ENCODE results near the gene VWA5B1.

Gene VWA5B1

DNA sequence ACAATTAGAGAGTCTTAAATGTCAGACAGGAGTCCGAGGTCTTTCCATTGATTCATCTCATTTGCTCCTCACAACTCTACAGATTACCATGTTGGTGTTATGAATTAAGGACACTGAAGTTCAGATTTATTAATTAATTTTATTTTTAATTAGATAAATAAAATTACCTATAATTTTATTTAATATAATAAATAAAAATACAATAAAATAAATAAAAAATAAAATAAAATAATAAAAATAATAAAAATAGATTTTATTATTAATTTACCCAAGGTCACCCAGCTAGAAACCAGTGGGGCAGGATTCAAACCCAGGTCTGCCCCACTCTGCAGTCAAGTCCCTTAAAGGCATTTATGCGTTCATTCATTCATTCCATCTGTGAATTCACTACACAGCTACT lies 72.2 kb downstream of the VWA5B1 start:
- FAIRE-seq, result no peak
- DNase-seq (ENCODE audit: extremely low spot score, insufficient read length, low read depth), result no peak

DNA sequence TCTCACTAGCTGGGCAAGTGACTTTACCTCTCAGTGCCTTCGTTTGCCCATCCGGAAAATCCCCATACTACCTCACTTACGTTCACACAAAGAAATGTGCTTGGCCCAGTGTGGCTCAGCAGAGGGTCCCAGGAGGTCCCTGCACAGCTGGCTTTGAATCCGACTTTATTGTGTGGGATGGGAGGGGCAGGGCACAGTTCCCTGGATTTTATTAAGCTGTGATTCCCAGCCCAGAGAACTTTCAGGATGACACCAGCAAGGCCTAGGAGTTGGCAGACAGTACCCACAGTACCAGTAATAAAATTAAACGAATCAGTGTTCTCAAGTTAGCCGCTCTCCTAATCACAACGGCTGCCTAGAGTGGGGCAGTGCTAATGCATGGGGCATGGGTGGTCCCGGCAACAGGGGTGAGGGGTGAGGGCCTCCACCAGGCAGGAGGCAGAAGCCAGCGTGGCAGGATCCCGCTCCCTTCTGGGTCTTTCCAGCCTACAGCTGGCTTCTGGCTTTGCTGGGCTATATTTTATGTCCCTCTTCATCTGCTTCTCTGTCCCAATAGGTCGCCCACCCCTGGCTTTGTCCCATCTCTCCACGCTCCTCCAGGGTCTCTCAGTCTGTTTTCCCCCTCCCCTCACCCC lies 74.9 kb downstream of the VWA5B1 start:
- no peak for FAIRE-seq
- DNase-seq (ENCODE audit: extremely low spot score, insufficient read length, low read depth), result no peak

DNA sequence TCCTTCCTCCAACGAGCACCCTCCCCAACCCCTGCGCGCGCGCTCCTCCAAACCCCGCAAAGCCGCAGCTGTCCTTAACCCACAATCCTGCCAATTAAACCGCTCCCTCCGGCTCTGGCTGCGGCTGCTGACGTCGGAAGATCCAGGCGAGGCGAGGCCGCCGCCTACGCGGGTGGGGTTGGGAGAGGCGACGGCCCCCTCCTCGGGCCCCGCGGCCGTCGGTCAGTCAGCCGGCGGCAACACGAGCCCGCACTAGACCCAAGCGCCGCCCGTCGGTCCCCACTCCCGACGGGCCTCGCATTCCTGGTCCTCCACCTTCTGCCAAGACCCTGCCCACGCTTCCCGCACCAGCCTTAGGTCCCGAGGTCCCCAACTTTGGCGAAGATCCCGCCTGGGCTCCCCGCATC lies 75.4 kb downstream of the VWA5B1 start:
- DNase-seq (ENCODE audit: extremely low spot score, insufficient read length, low read depth), result no peak
- FAIRE-seq, result no peak

DNA sequence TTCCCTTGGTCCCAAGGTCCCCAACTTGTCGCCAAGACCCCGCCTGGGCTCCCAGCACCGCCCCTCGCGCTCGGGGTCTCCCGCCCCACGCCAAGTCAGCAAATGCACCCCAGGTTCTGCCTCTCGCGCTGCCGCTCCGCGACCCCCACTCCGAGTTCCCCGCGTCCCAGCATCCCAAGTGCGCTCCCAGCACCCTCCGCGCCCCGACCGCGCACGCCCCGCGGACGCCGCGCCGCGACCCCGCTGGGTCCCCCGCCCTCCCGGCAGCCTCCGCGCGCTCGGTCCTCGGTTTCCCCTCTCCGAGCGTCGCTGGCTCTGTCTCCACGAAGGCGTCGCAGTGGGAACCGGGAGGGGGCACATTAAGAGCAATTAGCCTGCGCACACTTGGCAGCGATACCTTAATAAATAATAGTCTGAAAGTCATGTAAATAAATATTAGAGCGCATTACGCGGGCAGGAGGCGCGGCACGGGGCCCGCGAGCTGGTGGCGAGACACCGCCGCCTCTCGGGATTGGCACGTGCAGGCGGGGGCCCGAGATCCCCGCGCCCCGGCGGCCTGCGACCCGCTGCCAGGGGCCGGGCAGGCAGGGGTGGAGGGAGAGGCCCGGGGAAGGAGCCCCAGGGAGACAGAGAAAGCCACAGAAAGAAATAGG lies 75.9 kb downstream of the VWA5B1 start:
- FAIRE-seq (no peak), DNase-seq (ENCODE audit: extremely low spot score, insufficient read length, low read depth) (no peak)

DNA sequence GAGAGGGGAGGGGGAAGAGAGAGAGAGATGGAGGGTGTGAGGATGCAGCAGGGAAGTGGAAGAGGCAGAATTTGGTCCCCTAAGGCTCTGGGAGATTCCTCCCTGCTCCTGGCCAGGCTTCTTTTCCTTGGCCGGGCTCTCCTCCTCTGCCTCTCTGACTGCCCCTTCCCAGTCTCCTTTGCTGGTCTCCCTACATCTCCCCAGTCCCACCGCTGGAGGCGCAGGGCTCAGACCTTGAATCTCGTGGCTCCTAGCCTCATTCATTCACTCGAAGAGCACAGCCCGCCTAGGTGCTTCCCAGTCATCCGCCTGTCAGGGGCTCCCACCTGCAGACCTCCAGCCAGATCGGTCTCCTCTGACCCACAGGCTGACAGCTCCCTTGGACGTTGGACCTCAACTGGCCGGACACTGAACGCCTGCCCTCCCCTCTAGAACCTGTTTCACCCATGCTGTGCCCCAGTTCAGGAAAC lies 76.5 kb downstream of the VWA5B1 start:
- no peak for DNase-seq (ENCODE audit: extremely low spot score, insufficient read length, low read depth)
- no peak for FAIRE-seq

DNA sequence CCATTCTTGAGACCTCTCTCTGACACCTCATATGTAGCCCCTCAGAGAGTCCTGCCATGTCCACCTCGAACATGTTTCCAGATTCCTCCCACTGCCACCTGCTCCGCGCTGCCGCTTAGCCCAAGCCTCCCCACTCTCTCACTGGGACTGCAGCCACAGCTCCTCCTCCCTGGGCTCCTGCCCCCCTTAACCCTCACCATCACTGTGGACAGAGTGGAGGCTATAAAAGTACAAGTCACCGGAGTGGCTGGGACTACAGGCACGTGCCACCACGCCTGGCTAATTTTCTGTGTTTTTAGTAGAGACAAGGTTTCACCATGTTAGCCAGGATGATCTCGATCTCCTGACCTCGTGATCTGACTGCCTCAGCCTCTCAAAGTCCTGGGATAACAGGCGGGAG lies 77.0 kb downstream of the VWA5B1 start:
- FAIRE-seq (no peak), DNase-seq (ENCODE audit: extremely low spot score, insufficient read length, low read depth) (no peak)

DNA sequence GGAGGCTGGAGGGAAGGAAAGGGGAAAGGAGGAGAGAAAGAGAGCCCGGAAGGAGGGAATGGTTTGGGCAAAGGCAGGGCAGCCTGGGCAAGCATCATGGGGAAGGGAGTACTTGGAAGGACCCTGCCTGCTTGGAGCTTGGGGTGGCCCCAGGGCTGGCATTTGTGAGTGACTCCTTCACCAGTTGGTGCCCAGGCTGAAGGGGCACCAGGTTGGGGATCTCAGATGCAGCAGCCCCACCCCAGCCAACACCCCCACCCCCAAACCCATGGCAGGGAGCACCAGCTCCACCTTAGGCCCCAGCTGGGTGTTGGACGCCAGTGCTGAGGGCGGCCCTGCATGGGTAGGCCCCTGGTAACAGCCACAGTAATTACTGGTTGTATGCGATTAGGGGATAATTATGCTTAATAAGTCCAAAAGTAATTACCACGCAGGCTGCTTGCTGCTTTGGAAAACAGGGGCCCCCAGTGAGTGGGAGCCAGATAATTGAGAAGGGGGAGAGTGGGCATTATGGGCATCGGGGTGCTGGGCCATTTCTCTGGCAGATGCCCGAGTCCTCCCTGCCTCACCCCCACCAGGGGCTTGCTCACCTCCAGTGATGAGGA lies 78.3 kb downstream of the VWA5B1 start:
- FAIRE-seq (no peak), DNase-seq (ENCODE audit: extremely low spot score, insufficient read length, low read depth) (no peak)

DNA sequence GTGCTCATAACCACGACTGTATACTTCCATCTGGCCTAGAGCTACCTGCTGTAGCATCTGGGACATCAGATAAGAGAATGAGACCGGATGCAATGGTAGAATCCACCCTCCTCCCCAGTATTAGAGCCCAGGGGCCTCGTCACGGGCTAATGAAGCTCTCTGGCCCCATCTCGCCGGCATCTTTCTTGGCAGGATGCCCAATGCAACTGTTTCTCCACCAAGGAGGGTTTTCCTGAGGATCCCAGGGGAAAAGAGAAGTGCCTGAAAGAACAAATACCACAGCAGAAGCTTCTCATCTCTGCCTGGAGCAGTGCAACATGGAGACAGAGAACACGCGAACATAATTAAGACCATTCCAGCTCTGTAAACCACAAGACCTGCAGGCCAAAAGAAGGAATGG lies 80.0 kb downstream of the VWA5B1 start:
- FAIRE-seq (no peak), DNase-seq (ENCODE audit: extremely low spot score, insufficient read length, low read depth) (no peak)

DNA sequence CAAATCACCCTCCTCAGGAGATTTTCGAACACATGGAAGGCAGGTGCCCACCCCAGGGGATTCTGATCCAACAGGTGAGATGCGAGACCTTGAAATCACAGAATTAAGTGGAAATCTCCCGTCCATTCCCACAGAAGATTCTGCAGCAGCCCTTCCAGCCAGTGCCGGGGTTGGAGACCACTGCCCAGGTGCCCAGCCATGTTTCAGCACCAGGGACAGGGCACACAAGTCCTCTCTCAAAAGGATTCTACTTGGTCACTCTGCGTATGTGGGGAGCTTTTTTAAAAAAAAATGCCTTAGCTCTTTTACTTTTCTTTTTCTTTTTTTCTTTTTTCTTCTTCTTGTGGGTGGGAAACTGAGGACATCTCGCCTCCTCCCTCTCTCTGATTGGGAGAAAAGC lies 80.7 kb downstream of the VWA5B1 start:
- FAIRE-seq, result no peak
- no peak for DNase-seq (ENCODE audit: extremely low spot score, insufficient read length, low read depth)

DNA sequence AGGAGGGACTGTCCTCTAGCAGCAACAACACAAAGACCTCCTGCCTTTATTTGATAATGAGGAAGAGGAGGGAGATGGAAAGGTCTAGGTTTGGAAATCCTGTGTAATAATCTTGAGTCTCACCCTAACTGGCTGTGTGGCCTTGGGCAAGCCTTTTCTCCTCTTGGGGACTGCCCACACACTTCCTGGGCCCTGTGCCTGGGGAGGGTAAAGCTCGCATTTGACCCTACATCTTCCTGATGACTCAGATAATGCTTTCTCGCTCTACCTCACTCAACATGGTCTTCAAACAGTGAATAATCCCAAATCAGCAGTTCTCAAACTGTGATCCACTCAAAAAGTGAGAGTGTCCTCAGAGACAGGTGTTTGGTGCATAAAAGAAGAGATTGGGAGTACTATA lies 81.2 kb downstream of the VWA5B1 start:
- DNase-seq (ENCODE audit: extremely low spot score, insufficient read length, low read depth) (no peak), FAIRE-seq (no peak)

DNA sequence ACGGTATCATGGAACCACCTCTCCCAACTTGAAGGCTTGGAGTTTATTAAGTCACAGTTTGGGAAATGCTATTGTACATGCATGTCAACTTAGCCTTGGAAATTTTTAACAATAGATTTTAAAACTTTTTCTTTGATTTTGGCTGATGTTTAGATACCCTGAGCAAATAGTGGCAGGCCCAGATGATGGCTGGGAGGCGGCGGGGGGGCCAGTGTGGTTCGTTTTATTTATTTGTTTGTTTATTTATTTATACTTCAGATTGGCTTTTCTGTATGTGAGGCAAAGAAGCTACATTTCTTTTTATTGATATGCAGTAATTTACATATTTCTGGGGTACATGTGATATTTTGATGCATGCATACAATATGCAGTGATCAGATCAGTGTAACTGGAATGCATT lies 82.0 kb downstream of the VWA5B1 start:
- no peak for DNase-seq (ENCODE audit: extremely low spot score, insufficient read length, low read depth)
- no peak for FAIRE-seq

DNA sequence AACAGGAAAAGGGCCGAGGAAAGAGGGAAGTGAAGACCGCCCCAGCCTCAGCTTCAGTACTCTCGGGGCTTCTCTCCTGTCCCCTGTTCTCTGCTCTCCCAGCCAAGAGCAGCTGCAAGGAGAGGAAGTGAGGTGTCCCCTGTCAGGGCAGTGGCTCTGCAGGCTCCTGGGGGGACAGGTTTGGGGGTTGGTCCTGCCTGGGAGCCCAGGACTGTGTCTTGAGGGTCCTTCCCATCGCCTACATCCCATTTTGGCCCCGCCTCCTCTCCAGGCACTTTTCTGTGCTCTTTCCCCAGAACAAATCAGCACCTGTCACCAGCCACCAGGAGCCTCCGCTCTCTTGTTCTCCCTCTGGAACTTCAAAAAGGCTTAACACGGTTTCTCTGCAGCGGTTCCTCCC lies 82.6 kb downstream of the VWA5B1 start:
- DNase-seq (ENCODE audit: extremely low spot score, insufficient read length, low read depth) (no peak), FAIRE-seq (no peak)

DNA sequence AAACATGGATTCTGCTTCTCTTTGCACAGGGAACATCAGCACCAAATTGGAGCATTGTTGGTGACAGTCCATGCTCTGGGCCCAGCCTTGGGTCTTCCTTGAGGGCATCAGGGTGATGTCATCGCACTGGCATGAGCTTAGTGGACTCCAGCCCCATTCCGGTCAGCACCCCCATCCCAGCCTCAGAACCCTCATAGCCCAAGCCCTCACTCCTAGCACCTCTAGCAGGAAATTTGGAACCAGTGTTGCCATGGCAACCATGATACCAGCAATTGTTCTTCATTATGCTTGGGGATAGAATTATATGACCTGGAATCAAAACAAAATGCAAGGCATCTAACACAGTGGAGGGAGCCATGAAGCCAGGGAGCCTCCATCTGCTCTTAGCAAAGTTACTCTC lies 83.1 kb downstream of the VWA5B1 start:
- FAIRE-seq (no peak), DNase-seq (ENCODE audit: extremely low spot score, insufficient read length, low read depth) (no peak)

DNA sequence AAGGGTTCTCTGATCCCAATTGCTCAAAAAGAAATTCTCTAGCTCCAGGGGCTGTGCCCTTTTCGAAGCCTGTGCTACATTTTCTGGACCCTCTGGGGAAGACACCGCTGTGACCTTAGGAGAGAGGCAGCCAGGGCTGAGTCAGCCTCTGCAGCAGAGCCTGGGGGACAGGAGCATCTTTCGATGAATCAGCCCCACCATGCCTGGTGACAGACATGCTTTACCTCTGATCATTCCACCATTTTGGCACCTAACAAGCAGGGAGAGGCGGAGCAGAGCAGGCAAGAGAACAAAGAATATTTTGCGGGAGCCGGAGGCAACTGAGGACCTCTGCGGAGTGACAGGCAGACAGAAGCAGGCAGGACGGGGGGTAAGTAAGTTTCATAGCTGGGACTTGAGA lies 84.9 kb downstream of the VWA5B1 start:
- FAIRE-seq (no peak), DNase-seq (ENCODE audit: extremely low spot score, insufficient read length, low read depth) (no peak)

DNA sequence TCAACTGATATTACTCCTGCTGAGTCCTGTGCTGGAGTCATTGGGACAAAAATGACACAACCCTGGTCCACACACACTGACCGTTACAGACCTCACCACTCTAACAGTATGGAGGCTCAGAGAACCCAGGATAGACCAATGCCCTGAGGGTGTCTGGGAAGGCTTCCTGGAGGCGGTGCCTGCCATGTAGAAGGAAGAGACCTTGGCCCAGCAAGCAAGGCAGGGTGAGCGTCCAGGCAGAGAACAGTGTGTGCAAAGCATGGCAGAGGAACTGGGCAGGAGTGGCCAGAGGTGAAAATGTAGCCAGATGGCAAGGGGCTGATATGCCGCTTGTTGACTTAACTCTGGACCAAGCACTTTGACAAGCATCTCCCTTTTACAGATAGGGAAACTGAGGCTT lies 85.5 kb downstream of the VWA5B1 start:
- DNase-seq (ENCODE audit: extremely low spot score, insufficient read length, low read depth) (no peak), FAIRE-seq (no peak)

DNA sequence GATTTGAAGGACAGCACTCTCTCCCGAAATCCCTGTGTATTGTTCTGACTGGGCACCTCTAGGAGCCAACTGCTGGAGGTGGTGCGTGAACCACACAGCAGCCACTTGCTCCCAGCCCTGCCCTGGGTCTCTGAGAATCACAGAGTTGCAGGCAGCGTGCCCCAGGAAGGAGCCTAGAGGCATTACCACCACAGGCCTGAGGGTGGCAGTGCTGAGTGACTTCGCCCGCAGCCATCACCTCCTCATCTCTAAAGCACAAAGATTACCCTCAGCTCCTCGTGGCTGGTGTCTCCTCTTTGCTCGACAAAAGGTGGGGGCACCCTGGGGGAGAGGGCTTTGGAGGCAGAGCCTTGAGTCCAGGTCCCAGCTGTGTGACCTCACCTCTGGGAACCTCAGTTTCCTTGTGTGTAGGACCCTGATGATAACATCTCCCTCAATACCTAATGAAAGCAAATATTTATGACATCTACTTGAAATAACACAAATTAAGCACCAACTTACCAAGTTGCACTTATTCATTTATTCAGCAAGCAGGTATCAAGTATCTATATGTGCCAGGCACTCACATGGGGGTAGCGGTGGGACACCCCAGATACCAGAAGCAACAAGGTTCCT lies 86.3 kb downstream of the VWA5B1 start:
- FAIRE-seq (peak; percentile 49), DNase-seq (ENCODE audit: extremely low spot score, insufficient read length, low read depth) (peak; percentile 43)

DNA sequence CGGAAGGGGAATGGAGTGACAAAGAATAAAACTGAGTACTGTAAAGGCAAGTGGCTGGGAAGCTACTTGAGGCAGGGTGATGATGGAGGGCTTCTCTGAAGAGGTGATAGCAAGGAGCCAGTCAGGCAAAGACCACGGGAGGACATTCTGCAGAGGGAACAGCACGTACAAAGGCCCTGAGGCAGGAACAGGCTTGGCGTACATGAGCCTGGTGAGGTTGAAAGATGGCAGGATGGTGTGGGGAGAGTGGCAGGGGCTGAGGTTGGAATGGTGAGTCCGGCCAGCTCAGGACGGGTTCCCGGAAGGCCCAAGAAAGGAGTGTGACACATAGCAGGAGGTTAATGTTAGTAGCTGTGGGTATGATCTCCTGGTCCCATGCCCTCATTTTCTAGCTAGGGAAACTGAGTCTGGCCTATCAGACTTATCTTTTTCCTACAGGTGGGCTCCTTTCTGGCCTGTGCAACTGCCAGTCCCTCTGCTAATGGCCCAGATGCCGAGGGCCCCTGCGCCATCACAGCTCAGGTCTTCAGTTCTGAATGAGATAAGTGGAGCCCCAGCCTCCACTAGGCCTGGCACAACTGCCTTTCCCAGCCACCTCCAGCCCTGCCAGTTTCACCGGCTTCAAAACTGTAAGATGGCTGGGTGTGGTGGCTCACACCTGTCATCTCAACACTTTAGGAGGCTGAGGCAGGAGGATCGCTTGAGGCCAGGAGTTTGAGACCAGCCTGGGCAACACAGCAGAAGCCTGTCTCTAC lies 87.0 kb downstream of the VWA5B1 start:
- FAIRE-seq (no peak), DNase-seq (ENCODE audit: extremely low spot score, insufficient read length, low read depth) (no peak)

DNA sequence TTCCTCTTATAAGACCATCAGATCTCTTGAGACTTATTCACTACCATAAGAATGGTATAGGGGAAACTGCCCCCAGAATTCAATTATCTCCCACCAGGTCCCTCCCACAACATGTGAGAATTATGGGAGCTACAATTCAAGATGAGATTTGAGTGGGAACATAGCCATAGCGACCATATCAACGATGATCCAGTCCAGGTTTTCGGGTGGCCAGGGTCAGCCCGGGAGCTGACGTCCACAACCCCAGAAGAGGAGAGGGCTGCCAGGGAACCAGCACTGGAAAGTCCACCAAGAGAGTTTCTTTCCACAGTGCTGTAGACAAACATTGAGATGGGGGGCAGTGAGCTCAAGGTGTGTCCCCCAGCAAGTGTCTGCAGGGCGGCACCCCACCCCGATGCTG lies 88.4 kb downstream of the VWA5B1 start:
- no peak for DNase-seq (ENCODE audit: extremely low spot score, insufficient read length, low read depth)
- FAIRE-seq, result no peak

DNA sequence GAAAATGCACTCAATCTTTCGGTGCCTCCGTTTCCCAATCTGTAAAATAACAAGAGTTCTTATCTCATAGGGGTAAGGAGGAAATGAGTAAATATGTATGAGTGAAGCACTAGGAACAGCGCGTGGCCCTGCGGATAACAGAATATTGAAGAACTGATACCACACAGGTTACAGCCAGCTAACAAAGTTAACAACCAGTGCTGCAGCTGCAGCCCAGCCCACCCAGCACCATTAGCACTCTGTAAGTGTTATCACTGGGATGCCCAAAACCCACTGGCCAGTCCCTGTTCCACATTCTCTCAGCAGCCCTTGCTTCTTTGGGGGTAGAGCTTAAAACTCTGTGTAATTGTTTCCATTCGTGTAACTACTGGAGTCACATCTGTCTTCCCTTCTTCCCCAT lies 89.5 kb downstream of the VWA5B1 start:
- no peak for FAIRE-seq
- DNase-seq (ENCODE audit: extremely low spot score, insufficient read length, low read depth), result no peak

DNA sequence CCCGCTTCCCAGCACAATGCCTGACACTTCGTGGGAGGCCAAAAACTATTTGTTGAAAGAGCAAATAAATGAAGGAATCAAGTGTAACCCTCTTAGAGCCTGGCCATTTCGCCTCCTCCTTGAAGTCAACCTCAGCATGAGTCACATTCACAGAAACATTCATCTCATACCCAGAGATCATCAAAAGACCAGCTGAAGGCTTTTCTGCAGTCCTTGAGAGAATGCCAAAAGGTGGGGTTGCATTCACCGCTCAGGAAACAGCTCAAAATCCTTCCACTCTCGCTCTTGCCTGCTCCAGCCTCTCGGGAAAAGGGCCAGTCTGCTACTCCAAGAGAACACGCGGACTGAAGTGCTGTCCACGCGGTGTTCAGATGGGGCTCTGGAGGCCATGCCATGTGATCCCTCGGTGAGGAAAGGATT lies 90.0 kb downstream of the VWA5B1 start:
- FAIRE-seq, result no peak
- no peak for DNase-seq (ENCODE audit: extremely low spot score, insufficient read length, low read depth)

Measured in GM18507 (cell line).